HepG2 (cell line): ENCODE data around the gene GRB2. TPM values are rescaled to one million over a fixed set of nuclear protein-coding genes. Genes with fewer than 3 reads are reported as not detected.

Experiments used
- CERS6 ChIP-seq: sonication (generic); formaldehyde crosslinking; IDR thresholded peaks from 2 replicates; pipeline ENCODE4 v1.5.0; 2020; ENCODE audit warnings: missing genetic modification reagents
- DR1 ChIP-seq: sonication (generic); formaldehyde crosslinking; IDR thresholded peaks from 2 replicates; pipeline ENCODE4 v1.8.0; 2021; ENCODE audit warnings: mild to moderate bottlenecking, missing genetic modification reagents, inconsistent platforms
- FOXM1 ChIP-seq: sonication (generic); formaldehyde crosslinking; IDR thresholded peaks from 2 replicates; pipeline ENCODE4 v1.5.0; 2020; ENCODE audit warnings: missing genetic modification reagents
- HDAC6 ChIP-seq: fragments of 200-600 bp; sonication (generic); IDR thresholded peaks from 2 replicates; pipeline ENCODE4 v1.7.0; 2017; ENCODE audit warnings: mild to moderate bottlenecking, antibody characterized with exemption, low read length, low read depth
- HOXA9 ChIP-seq: sonication (generic); formaldehyde crosslinking; IDR thresholded peaks from 2 replicates; pipeline ENCODE4 v1.8.1; 2022; ENCODE audit warnings: missing genetic modification reagents, mild to moderate bottlenecking, moderate library complexity, borderline replicate concordance
- MIER3 ChIP-seq: IDR thresholded peaks from 2 replicates; pipeline ENCODE4 v1.6.1; 2016; ENCODE audit warnings: missing compliant biosample characterization, borderline replicate concordance
- NFE2L2 ChIP-seq: fragments of 150-350 bp; IDR thresholded peaks from 2 replicates; pipeline ENCODE4 v1.6.1; 2014; ENCODE audit warnings: low read length
- PAWR ChIP-seq: sonication (generic); formaldehyde crosslinking; IDR thresholded peaks from 2 replicates; pipeline ENCODE4 v1.4.0; 2020; ENCODE audit warnings: missing genetic modification reagents, mild to moderate bottlenecking, borderline replicate concordance
- PHF5A ChIP-seq: IDR thresholded peaks from one replicate; pipeline ENCODE4 v1.6.1; 2018; ENCODE audit warnings: low read depth, missing genetic modification reagents; ENCODE audit not compliant: unreplicated experiment
- RBM39 ChIP-seq: fragments of 200-400 bp; formaldehyde crosslinking; IDR thresholded peaks from one replicate; pipeline ENCODE4 v1.6.1; 2018; ENCODE audit warnings: antibody characterized with exemption, mild to moderate bottlenecking, low read depth, low read length; ENCODE audit not compliant: poor library complexity, severe bottlenecking
- RFX5 ChIP-seq: IDR thresholded peaks from 2 replicates; pipeline ENCODE4 v1.6.1; 2011; ENCODE audit warnings: low read depth, low read length, improper control_type of control experiment
- SNAPC5 ChIP-seq: sonication (generic); formaldehyde crosslinking; IDR thresholded peaks from 2 replicates; pipeline ENCODE4 v1.8.1; 2023; ENCODE audit warnings: mild to moderate bottlenecking, missing genetic modification reagents, borderline replicate concordance
- SP2 ChIP-seq: sonication (generic); formaldehyde crosslinking; IDR thresholded peaks from 2 replicates; pipeline ENCODE4 v1.5.1; 2020; ENCODE audit warnings: mild to moderate bottlenecking, missing genetic modification reagents
- STAT5B ChIP-seq: sonication (generic); formaldehyde crosslinking; IDR thresholded peaks from 2 replicates; pipeline ENCODE4 v1.4.0; 2020; ENCODE audit warnings: missing genetic modification reagents
- TRAFD1 ChIP-seq: sonication (generic); formaldehyde crosslinking; IDR thresholded peaks from 2 replicates; pipeline ENCODE4 v1.5.1; 2020; ENCODE audit warnings: missing genetic modification reagents, mild to moderate bottlenecking, borderline replicate concordance
- ZGPAT ChIP-seq: IDR thresholded peaks from 2 replicates; pipeline ENCODE4 v1.6.1; 2016; ENCODE audit warnings: mild to moderate bottlenecking
- ZNF17 ChIP-seq: sonication (generic); formaldehyde crosslinking; IDR thresholded peaks from 2 replicates; pipeline ENCODE4 v1.5.0; 2020; ENCODE audit warnings: mild to moderate bottlenecking, missing genetic modification reagents
- ZNF598 ChIP-seq: sonication (generic); formaldehyde crosslinking; IDR thresholded peaks from 2 replicates; pipeline ENCODE4 v1.5.1; 2020; ENCODE audit warnings: mild to moderate bottlenecking, missing genetic modification reagents, borderline replicate concordance
- ZSCAN29 ChIP-seq: sonication (generic); formaldehyde crosslinking; conservative IDR thresholded peaks from 2 replicates; pipeline ENCODE4 v1.4.0; 2020; ENCODE audit warnings: mild to moderate bottlenecking, missing genetic modification reagents
- polyA plus RNA-seq, 8 experiments: library from polyadenylated mRNA; depleted of rRNA in 3 of 8; stranded (reverse) in 7 of 8; unstranded in 1 of 8; fragments of >200 nt; fragmentation: Illumina TruSeq in 4 of 8; extraction: Trizol in 4 of 8; gene quantifications; 2 replicates each; pipeline versions ENCODE4 v1.2.1 to v1.2.3, GENCODE V29; 2011 to 2016; ENCODE audit warnings: low read depth in 4 of 8, missing spikeins in 1 of 8, mixed read lengths in 1 of 8; ENCODE audit not compliant: insufficient read depth in 1 of 8
- total RNA-seq, 5 experiments: library from RNA; depleted of rRNA; stranded (reverse); fragments of >200 nt; fragmentation: Illumina TruSeq; extraction: Trizol; gene quantifications; 2 replicates each; pipeline ENCODE4 v1.2.3, GENCODE V29; 2016; ENCODE audit warnings: low read depth in 1 of 5
- TF ChIP-seq, protein P1 (sequence below): fragments of 450-650 bp; IDR thresholded peaks from 2 replicates; pipeline ENCODE4 v1.6.1; 2017; ENCODE audit warnings: mild to moderate bottlenecking
- TF ChIP-seq, protein P2 (sequence below): IDR thresholded peaks from 2 replicates; pipeline ENCODE4 v1.6.1; 2016; ENCODE audit warnings: missing biosample characterization, missing genetic modification reagents, low read depth

GRB2 gene
- total and polyA plus RNA-seq, 2 of the 13 experiments (the other 11 are each of a cell fraction or from before 2014, with no cell fraction given) = 84.6 to 92.3 TPM

- TF ChIP-seq, protein P1, sequence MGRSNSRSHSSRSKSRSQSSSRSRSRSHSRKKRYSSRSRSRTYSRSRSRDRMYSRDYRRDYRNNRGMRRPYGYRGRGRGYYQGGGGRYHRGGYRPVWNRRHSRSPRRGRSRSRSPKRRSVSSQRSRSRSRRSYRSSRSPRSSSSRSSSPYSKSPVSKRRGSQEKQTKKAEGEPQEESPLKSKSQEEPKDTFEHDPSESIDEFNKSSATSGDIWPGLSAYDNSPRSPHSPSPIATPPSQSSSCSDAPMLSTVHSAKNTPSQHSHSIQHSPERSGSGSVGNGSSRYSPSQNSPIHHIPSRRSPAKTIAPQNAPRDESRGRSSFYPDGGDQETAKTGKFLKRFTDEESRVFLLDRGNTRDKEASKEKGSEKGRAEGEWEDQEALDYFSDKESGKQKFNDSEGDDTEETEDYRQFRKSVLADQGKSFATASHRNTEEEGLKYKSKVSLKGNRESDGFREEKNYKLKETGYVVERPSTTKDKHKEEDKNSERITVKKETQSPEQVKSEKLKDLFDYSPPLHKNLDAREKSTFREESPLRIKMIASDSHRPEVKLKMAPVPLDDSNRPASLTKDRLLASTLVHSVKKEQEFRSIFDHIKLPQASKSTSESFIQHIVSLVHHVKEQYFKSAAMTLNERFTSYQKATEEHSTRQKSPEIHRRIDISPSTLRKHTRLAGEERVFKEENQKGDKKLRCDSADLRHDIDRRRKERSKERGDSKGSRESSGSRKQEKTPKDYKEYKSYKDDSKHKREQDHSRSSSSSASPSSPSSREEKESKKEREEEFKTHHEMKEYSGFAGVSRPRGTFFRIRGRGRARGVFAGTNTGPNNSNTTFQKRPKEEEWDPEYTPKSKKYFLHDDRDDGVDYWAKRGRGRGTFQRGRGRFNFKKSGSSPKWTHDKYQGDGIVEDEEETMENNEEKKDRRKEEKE = no peak
- TF ChIP-seq TRAFD1 (no peak), MIER3 (CRISPR knock-in tag) (peak; percentile 57; the same call in 1 of the 2 replicates), PAWR (no peak), SNAPC5 (peak; percentile 76; the same call in 1 of the 2 replicates), STAT5B (no peak), HDAC6 (no peak), ZNF598 (CRISPR knock-in tag) (no peak), SP2 (no peak), PHF5A (CRISPR knock-in tag) (no peak), NFE2L2 (no peak), HOXA9 (CRISPR knock-in tag) (no peak), RFX5 (no peak), FOXM1 (CRISPR knock-in tag) (no peak), RBM39 (no peak), ZSCAN29 (CRISPR knock-in tag) (no peak), DR1 (CRISPR knock-in tag) (no peak), CERS6 (no peak), ZNF17 (CRISPR knock-in tag) (no peak), ZGPAT (CRISPR knock-in tag) (peak; percentile 61; the same call in 1 of the 2 replicates)
- TF ChIP-seq, protein P2, sequence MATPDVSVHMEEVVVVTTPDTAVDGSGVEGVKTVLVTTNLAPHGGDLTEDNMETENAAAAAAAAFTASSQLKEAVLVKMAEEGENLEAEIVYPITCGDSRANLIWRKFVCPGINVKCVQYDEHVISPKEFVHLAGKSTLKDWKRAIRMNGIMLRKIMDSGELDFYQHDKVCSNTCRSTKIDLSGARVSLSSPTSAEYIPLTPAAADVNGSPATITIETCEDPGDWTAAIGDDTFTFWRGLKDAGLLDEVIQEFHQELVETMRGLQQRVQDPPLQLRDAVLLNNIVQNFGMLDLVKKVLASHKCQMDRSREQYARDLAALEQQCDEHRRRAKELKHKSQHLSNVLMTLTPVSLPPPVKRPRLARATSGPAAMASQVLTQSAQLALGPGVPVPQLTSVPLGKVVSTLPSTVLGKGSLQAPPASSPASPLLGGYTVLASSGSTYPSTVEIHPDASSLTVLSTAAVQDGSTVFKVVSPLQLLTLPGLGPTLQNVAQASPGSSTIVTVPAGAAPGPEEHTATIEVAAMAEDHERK = no peak
Observed at GRCh38 chr17:75430159-75430974, 24.9 kb upstream of the GRB2 start (continued).
